Panc1 (cell line): ENCODE data around the gene TNFAIP8L3.

Experiments used
- POLR2AphosphoS5 ChIP-seq: IDR thresholded peaks from 2 replicates; pipeline ENCODE4 v1.6.1; 2012; ENCODE audit warnings: mild to moderate bottlenecking, low read depth, low read length, moderate library complexity
- TCF7L2 ChIP-seq: IDR thresholded peaks from 2 replicates; pipeline ENCODE4 v1.6.1; 2011; ENCODE audit warnings: mild to moderate bottlenecking, low read depth, low read length, inconsistent platforms
- TF ChIP-seq, protein P1 (sequence below): fragments of 450-650 bp; IDR thresholded peaks from 2 replicates; pipeline ENCODE4 v1.5.1; 2017; ENCODE audit warnings: mild to moderate bottlenecking

DNA sequence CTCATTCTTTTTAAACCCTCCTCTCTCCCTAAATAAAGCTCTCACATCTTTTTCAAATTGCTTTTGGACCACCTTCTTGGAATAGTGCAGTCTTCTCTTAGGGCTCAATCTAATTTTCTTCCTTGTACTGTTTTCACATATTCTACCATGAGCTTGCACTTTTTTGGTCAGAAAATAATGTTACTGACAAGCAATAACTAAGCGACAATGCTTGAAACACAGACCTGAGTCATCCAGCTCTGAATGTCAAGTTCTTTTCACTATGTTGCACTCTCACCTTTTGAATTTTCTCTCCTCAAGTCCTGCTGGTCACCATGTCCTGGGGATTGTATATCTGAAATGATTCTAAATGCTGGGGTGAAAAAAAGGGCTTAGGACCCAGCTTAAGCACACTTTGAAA, 8.9 kb downstream of the TNFAIP8L3 start:
- TF ChIP-seq, protein P1, sequence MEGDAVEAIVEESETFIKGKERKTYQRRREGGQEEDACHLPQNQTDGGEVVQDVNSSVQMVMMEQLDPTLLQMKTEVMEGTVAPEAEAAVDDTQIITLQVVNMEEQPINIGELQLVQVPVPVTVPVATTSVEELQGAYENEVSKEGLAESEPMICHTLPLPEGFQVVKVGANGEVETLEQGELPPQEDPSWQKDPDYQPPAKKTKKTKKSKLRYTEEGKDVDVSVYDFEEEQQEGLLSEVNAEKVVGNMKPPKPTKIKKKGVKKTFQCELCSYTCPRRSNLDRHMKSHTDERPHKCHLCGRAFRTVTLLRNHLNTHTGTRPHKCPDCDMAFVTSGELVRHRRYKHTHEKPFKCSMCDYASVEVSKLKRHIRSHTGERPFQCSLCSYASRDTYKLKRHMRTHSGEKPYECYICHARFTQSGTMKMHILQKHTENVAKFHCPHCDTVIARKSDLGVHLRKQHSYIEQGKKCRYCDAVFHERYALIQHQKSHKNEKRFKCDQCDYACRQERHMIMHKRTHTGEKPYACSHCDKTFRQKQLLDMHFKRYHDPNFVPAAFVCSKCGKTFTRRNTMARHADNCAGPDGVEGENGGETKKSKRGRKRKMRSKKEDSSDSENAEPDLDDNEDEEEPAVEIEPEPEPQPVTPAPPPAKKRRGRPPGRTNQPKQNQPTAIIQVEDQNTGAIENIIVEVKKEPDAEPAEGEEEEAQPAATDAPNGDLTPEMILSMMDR, result no peak
- no peak for TF ChIP-seq TCF7L2
- TF ChIP-seq POLR2AphosphoS5, result no peak
